ENCODE data around the gene FKBP3. TPM values are rescaled to one million over a fixed set of nuclear protein-coding genes. Genes with fewer than 3 reads are reported as not detected.

FKBP3 gene
- total and polyA plus RNA-seq, 2 of the 13 experiments (the other 11 are each of a cell fraction or from before 2014, with no cell fraction given) = 57.0 to 87.6 TPM

GRCh38 chr14:45136399-45136798, 2.1 kb upstream of the FKBP3 start:
- Histone ChIP-seq H3K79me2 (ENCODE audit: insufficient read depth, low read length) (peaks cover 66% of the 10 kb centered on the region), H3K27ac (ENCODE audit: extremely low read length, insufficient read depth, low read length) (peak overlapping the region; percentile 67), H3K9ac (ENCODE audit: insufficient read depth, low read depth, low read length) (peak overlapping the region; percentile 70), H2AFZ (ENCODE audit: low read length) (peak overlapping the region; percentile 29), H3K36me3 (replicated peaks in 1 of 2; ENCODE audit: control insufficient read depth in 1 of 2, insufficient read depth in 2 of 2, low read length in 2 of 2) (no peaks in the 10 kb centered on the region; a peak in 1 of 5 replicates), H3K9me3 (ENCODE audit: low read length) (no peaks in the 10 kb centered on the region), H3K27me3 (ENCODE audit: control insufficient read depth in 1 of 2, insufficient read depth in 2 of 2, low read length in 2 of 2) (no peaks in the 10 kb centered on the region; a peak in 2 of 5 replicates), H4K20me1 (ENCODE audit: insufficient read depth, low read length) (no peaks in the 10 kb centered on the region; the same call in 1 of the 2 replicates), H3K4me3 (replicated peaks in 1 of 3; ENCODE audit: insufficient read depth in 1 of 3, low read depth in 2 of 3, low read length in 3 of 3) (peak overlapping the region; percentile 75 to 91 (median 83)), H3K4me1 (ENCODE audit: insufficient read depth, low read length) (peaks cover 36% of the 10 kb centered on the region), H3K4me2 (ENCODE audit: low read depth, low read length) (peak overlapping the region; percentile 78)
- BruUV-seq (replicated peaks) = no TSS peak
- DNase-seq (ENCODE audit: low spot score) = no peak
- ChIA-PET POLR2A (interaction anchor here (0.8 to 5.0 kb wide), 4 partner anchors 175 to 239 kb away, joined by 3 to 42 read pairs (median 13); partner anchors contain the start of genes KLHL28 and TOGARAM1), CTCF (ENCODE audit: low intra/inter-chr PET ratio, low total read pairs) (no interaction called here)
- peak; percentile 1; the same call in 2 of the 3 replicates for ATAC-seq
- WGBS (ENCODE audit: low lambda C conversion rate) = 0% methylated on average over 4 of the region's 7 CpGs
- in situ Hi-C loops (cut with HindIII; ENCODE audit: extremely low pct_ligation_motif_present, low pct_unique_long_range_greater_than_20kb) (loop anchor here (5.0 kb wide), 1 partner anchor 174 kb away; the partner anchor contains the start of genes KLHL28 and TOGARAM1), intact Hi-C loops (cut with micrococcal nuclease; ENCODE audit: unreplicated experiment) (loop anchor here (1.0 to 5.0 kb wide), 2 partner anchors 131 to 223 kb away; no protein-coding TSS in a partner anchor)
- 0 out of 2 replicates have a peak, but pooled peaks have one; percentile 11 for TF ChIP-seq MNT (IDR thresholded peaks at IDR 0.05)
- TF ChIP-seq KLF6 (CRISPR knock-in tag; IDR thresholded peaks at IDR 0.05) = no peak
- 0 out of 2 replicates have a peak, but pooled peaks have one; percentile 14 for TF ChIP-seq NAIF1 (CRISPR knock-in tag; IDR thresholded peaks at IDR 0.05; ENCODE audit: borderline replicate concordance)
- FAIRE-seq = no peak

- POLR2A ChIA-PET = interaction anchor here (0.8 to 5.0 kb wide), 5 partner anchors 22 to 239 kb away, joined by 3 to 42 read pairs (median 16); partner anchors contain the start of genes KLHL28 and TOGARAM1
- Histone ChIP-seq H3K4me3 (replicated peaks in 1 of 3; ENCODE audit: insufficient read depth in 1 of 3, low read depth in 2 of 3, low read length in 3 of 3) (peak within 1 kb of the TSS; percentile 75 to 91 (median 83)), H3K79me2 (ENCODE audit: insufficient read depth, low read length) (peaks cover 67% of the 10 kb centered on the region), H3K27ac (ENCODE audit: extremely low read length, insufficient read depth, low read length) (peak within 1 kb of the TSS; percentile 90), H3K4me1 (ENCODE audit: insufficient read depth, low read length) (peaks cover 41% of the 10 kb centered on the region), H3K9me3 (ENCODE audit: low read length) (no peaks in the 10 kb centered on the region), H3K9ac (ENCODE audit: insufficient read depth, low read depth, low read length) (peak within 1 kb of the TSS; percentile 83), H4K20me1 (ENCODE audit: insufficient read depth, low read length) (no peaks in the 10 kb centered on the region; the same call in 1 of the 2 replicates), H3K27me3 (ENCODE audit: control insufficient read depth in 1 of 2, insufficient read depth in 2 of 2, low read length in 2 of 2) (no peaks in the 10 kb centered on the region; a peak in 2 of 5 replicates), H2AFZ (ENCODE audit: low read length) (peak within 1 kb of the TSS; percentile 96), H3K4me2 (ENCODE audit: low read depth, low read length) (peak within 1 kb of the TSS; percentile 78), H3K36me3 (replicated peaks in 1 of 2; ENCODE audit: control insufficient read depth in 1 of 2, insufficient read depth in 2 of 2, low read length in 2 of 2) (no peaks in the 10 kb centered on the region; a peak in 1 of 5 replicates)
- intact Hi-C loops (cut with micrococcal nuclease; ENCODE audit: unreplicated experiment) (loop anchor here (1.0 to 5.0 kb wide), 5 partner anchors 23 to 223 kb away; partner anchors contain the start of gene PRPF39), in situ Hi-C loops (cut with HindIII; ENCODE audit: extremely low pct_ligation_motif_present, low pct_unique_long_range_greater_than_20kb) (loop anchor here (5.0 kb wide), 1 partner anchor 174 kb away; the partner anchor contains the start of genes KLHL28 and TOGARAM1)
- TSS peak; percentile 66 for BruUV-seq (replicated peaks)
- CTCF ChIA-PET (ENCODE audit: low intra/inter-chr PET ratio, low total read pairs) = no interaction called here
- ATAC-seq (peak; percentile 73), FAIRE-seq (peak; percentile 89), DNase-seq (ENCODE audit: low spot score) (peak; percentile 95)
- WGBS (ENCODE audit: low lambda C conversion rate) = 2% methylated on average over 11 of the region's 48 CpGs
- TF ChIP-seq KLF13 (CRISPR knock-in tag; IDR thresholded peaks at IDR 0.05) (no peak), RXRA (CRISPR knock-in tag; IDR thresholded peaks at IDR 0.05) (no peak), ZSCAN12 (CRISPR knock-in tag; IDR thresholded peaks at IDR 0.05) (no peak)
Observed at GRCh38 chr14:45135659-45136395, 1.5 kb upstream of the FKBP3 start, which contains the start of gene FANCM. Gene FANCM, plus strand, starts transcription at chr14:45135930. Its CDS starts 102 bp downstream, at chr14:45136032.
